NCI-H1694 treated with DMSO at 0.1 percent for 48 hours (cell line): ENCODE results near the gene PTN.

Source experiments
- DNase-seq: peaks from one replicate; lab custom pipeline; 2025; lab: John Stamatoyannopoulos, UW

Gene PTN

DNA sequence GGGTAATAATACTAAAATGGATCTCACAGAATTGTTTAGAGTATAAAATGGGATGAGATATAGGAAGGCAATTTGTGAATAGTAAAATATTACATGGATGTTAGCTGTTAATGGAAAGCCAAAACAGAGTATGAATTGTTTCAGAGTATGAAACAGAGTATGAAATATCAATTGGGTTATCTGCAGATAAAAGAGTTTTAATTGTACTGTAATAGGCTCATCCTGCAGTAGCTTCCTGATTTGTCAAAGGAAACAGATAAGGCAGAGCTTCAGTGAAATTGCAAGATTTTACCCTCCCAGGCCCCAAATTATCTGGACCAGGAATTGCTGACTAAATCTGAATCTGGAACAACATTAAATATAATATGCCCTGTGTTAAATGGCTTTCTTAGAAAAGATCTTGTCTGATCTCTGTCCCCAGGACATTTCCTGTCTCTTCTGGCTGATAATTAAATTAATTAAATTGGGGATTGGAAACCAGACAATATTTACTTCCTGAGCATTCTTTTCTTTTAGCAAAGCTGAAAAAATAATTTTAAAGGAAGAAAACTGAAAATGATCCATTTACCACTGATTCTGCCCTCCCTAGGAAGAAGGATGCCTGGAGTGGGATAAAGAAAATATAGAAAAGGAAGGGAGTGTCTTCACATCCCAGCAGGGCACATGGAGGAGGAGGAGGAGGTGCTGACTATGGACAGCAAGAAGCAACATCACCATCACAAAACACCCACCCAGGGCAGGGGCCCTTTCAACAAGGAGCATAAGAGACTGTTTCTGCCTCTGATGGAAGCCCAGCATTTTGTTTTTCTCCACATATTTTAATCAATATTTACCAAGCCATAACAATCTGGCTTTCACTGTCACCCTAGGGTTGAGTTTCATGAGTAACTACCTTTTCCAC, 18.5 kb downstream of the PTN start:
- no peak for DNase-seq

- DNase-seq: no peak
Observed at GRCh38 chr7:137316648-137317353, 26.7 kb downstream of the PTN start.

GRCh38 chr7:137313201-137313600, 30.3 kb downstream of the PTN start:
- no peak for DNase-seq

DNA sequence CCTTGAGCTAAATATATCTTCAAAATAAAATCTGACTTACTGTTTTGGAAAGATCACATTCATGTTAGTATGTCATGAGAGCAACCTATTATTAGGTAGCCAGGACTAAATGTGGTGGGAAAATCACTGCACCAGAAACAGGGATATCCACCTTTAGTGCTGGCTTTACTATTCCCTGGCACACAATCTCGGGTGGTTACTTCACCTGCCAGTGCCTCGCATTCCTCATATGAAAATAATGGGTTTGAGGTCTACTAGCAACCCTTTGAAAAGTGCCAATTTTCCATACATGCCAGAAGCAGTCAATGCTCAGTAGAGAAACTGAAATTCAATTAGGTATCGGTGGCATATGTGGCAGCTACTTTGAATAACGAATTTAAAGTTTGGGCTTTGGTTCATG, 36.8 kb downstream of the PTN start:
- no peak for DNase-seq

- DNase-seq: no peak
Observed at GRCh38 chr7:137305901-137306621, 37.5 kb downstream of the PTN start.

GRCh38 chr7:137304624-137305235, 38.8 kb downstream of the PTN start:
- DNase-seq: no peak

DNA sequence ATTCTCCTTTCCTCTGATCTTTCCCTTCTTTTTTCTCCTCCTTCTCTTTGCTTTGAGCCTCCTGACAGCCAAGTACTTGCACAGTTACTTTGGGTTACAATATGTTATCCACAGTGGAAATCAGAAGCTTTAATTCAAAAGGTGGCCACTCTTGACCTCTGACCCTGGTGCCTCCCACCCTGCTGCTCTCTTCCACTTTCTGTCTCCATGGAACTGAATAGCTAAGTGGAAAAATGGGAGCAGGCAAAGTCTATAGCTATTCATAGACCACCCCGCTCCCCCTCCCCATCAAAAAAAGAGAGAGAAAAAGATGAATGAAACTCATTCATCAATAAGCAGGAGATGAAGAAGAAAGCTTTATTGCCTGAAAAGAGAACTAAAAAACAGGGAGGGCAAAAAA, 39.4 kb downstream of the PTN start:
- DNase-seq: no peak

GRCh38 chr7:137302081-137302480, 41.5 kb downstream of the PTN start:
- DNase-seq: no peak

GRCh38 chr7:137298464-137298794, 45.1 kb downstream of the PTN start:
- no peak for DNase-seq

GRCh38 chr7:137297551-137298463, 45.7 kb downstream of the PTN start:
- no peak for DNase-seq

- DNase-seq: no peak
Observed at GRCh38 chr7:137296576-137296975, 47.0 kb downstream of the PTN start.

DNA sequence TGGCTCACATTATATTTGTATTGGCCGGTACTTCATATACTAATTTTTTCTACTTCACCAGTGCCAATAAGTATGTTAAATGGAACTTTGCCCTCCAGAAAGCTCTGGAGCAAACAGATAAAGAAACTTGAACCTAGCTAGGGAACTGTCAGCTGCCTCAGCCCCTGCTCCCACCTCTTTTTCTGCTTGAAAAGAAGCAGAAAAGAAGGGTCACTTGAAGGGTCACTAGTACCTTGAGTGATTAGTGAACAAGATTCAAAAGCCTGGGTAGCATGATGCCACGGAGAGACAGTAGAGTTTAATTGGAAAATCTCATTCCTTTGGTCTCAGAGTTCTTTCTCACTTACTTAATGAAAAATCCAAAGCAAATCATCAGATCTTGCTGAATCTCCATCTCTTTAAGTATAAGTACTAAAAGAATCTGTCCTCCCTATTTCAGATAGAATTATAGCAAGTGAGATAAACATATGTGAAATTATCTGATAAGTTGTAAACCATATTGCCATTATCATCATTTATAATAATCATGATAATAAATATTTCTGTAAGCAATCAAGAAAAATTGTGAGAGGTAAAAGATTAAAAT, 47.7 kb downstream of the PTN start:
- DNase-seq: no peak

- DNase-seq: no peak
Observed at GRCh38 chr7:137289101-137289500, 54.4 kb downstream of the PTN start.

- DNase-seq: no peak
Observed at GRCh38 chr7:137287651-137288258, 55.8 kb downstream of the PTN start.

- DNase-seq: no peak
Observed at GRCh38 chr7:137283153-137283552, 60.4 kb downstream of the PTN start.

GRCh38 chr7:137282043-137282442, 61.5 kb downstream of the PTN start:
- no peak for DNase-seq

- DNase-seq: no peak
Observed at GRCh38 chr7:137276189-137276588, 67.3 kb downstream of the PTN start.

DNA sequence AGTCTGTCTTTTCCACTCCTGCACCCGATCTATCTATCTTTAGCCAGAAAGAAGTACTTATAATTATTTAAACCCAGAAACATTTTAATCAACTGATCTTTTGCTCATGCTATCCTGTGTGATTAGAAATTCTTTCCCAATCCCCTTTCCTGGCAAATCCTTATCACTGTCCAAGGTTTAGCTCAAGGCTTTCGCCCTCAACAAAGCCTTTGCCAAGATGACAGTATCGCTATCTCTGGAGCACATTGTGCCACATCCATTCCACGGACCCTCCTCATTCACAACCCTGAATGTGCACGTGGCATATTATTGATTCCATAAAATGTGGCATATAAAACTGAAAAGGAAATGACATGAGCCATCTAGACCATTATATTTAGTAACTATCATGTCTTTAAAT, 71.3 kb downstream of the PTN start:
- no peak for DNase-seq

- DNase-seq: no peak
Observed at GRCh38 chr7:137269240-137269639, 74.3 kb downstream of the PTN start.
